ENCODE data around the gene MEP1A.
"Not testable (repeated sequence)": the region's sequence is repeated elsewhere in the genome, so short reads cannot be mapped to it uniquely, and the experiment has no call there.

MEP1A gene

DNA sequence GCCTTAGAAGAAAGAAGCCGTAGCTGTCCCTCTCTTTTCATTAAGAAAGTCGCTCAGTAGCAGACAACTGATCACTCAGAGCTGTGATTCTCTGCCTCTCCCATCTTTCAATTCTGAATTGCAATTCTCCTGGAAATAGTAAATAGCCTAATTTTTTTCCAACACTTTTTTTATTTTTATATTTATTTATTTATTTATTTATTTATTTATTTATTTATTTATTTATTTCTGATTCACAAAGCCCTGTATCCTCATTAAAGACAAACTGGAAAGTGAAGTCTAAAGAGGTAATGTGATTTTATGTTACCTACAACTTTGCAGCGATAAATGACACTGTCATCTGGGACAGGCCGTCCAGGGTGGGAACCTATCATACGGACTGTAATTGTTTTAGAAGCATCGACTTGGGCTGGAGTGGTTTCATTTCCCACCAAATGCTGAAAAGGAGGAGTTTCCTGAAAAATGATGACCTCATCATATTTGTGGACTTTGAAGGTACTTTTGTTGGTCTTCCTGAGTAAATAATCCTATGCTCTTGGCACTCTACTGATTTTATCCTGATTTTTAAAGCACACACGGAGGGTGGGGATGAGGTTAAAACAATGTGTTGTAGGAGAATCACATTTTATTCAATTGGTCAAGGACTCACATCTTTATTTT lies 41.2 kb downstream of the MEP1A start:
- not testable (repeated sequence) for DNase-seq (ENCODE audit: low read depth, low spot score)

DNA sequence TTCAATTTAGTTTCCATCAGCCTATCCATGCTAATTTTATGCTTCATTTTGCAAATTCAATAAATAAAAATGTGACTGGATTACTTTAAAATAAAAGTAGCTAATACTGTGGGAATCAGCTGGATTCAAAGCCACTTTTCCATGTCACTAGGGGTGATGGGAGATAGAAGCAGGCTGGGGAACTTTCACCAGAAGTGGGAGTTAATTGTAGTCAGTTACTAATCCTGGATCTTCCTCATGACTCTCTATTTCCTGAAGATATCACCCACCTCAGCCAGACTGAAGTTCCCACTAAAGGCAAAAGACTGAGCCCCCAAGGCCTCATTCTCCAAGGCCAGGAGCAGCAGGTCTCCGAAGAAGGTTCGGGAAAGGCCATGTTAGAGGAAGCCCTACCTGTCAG lies 41.8 kb downstream of the MEP1A start:
- not testable (repeated sequence) for DNase-seq (ENCODE audit: low read depth, low spot score)

DNA sequence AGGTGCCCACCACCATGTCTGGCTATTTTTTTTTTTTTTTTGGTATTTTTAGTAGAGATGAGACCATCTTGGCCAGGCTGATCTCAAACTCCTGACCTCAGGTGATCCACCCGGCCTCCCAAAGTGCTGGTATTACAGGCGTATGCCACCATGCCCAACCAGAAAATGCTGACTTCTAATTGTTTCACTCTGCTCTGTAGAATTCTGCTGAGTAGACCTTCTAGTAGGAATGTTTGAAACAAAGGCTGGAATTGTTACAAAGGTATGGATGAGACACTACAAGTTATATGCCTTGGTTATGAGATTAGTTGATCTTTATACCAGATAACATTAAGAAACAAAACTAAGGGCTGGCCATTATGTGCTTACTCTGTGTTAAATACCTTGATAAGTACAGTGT lies 44.8 kb downstream of the MEP1A start:
- DNase-seq (ENCODE audit: low read depth, low spot score), result no peak

DNA sequence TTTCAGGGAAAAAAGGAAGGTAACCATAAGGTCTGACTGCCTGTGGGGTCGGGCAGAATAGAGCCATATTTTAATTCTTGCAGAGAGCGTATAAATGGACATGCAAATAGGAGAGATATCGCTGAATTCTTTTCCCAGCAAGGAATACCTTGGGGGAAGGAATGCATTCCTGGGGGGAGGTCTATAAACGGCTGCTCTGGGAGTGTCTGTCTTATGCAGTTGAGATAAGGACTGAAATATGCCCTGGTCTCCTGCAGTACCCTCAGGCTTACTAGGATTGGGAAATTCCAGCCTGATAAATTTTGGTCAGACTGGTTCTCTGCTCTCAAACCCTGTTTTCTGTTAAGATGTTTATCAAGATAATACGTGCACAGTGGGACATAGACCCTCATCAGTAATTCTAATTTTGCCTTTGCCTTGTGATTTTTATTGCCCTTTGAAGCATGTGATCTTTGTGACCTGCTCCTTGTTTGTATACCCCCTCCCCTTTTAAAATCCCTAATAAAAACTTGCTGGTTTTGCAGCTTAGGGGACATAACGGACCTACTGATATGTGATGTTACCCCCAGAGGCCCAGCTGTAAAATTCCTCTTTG lies 49.2 kb downstream of the MEP1A start:
- not testable (repeated sequence) for DNase-seq (ENCODE audit: low read depth, low spot score)

DNA sequence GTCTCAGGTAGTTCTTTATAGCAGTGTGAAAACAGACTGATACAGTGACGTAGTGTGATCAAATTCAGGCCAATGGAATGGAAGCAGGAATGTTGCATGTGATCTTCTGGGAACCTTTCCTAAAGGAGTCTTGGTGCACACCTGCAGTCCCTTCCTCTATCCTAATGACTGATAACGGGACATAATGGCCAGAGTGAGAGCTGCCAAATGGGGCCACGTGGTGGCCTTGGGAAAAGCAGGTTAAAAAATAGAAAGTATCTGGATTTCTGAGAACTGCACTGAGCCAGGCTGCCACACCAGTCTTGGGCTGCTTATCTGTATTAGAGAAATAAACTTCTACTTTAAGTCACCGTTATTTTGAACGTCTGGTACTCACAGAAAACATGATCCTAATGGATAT lies 51.9 kb downstream of the MEP1A start:
- no peak for DNase-seq (ENCODE audit: low read depth, low spot score)

DNA sequence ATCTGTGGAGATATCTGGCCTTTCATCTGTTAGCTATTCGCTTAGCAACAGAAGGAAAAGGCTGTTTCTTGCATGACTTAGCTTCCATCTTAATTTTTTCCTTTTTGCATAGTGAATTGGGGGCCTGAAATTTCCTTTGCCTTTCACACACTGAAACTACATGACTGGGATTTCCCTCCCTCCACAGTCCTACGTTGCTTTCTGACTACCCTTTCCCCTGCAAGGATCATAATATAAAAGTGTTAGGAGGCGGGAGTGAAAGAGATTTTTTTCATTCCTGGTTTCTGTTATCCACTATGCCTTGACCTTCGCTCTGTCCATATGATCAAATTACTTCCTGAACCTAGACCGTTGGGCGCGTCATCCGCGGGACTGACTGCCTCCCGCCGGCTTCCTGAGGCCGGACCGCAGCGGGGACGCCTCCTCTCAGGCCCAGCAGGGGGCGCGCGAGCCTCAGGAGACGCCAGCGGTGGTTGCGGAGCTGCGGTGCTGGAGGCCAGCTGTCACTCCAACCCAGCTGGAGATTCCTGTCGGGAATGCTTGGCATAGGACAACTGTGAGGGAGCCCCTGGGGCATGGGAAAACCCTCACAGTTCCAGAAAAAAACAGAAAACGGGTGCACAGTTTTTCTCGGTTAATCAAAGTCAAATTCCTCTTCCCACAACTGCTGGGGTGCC lies 55.6 kb downstream of the MEP1A start:
- peak; percentile 92 for DNase-seq (ENCODE audit: low read depth, low spot score)

DNA sequence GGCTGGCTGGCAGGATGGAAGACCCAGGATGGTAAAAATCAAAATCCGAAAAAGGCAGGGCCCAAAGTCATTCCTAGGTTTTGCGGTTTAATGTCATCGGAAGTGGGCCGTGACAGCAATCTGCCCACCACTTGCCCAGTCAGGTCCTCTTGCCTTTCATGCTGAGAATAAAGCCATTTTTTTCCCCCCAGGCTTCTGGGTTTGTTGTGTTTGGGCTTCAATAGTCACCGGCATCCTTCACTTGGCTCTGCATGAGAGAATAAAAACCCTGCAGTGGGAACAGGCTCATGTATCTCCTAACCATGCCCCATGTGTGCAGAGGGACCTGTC lies 56.1 kb downstream of the MEP1A start:
- DNase-seq (ENCODE audit: low read depth, low spot score), result no peak

DNA sequence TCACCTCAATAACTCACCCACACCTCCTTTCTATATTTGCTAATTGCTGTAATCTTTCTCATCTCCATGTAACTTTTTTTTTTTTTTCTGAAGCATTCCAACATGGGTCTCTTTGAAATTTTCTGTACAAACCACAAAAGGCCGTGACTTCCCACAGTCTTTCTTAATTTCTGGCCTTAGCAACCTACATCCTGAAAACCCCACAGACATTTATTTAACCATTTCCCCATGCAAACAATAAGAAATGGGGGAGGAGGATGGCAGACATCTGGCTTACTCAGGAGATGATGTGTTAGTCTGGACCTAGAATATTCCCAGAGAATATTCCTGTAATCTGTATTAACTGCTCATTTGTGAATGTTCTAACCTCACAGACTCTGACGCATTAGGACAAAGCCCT lies 57.6 kb downstream of the MEP1A start:
- peak; percentile 2 for DNase-seq (ENCODE audit: low read depth, low spot score)

DNA sequence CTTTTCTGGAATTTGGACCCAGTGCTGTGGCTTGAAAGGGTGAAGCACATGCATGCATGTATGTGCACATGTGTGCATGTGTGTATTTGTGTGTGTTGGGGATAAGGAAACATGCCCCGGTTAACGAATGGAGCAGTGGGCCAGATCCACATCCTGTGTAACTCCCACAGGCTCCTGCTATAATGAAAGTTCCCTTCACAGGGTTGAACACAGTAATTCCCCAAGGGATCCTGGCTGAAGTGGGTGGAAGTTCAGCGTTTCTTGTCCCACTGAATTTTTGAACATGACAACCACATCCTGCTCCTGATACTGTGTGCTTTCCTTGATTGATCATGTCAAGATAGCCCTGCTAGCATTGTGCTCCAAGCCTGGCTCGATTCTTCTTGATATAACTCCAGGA lies 58.4 kb downstream of the MEP1A start:
- DNase-seq (ENCODE audit: low read depth, low spot score), result not testable (repeated sequence)

DNA sequence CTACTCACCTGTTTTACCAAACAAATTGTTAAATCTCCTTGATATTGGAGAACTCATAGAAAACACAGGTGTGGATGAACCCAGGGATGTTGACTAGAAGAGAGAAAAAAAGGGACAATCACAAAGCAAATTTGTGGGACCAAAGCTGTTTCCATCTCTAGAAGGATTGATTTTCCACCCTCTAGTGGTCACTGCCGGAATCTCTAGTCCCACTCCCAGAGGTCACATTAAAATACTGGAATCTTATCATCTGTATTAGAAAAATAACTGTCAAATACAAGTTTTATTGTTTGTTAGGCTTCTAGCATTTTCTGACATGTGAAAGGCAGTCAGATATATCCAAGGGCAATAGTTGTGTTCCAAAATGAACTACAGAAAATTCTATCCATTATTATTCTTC lies 62.8 kb downstream of the MEP1A start:
- peak; percentile 38 for DNase-seq (ENCODE audit: low read depth, low spot score)

DNA sequence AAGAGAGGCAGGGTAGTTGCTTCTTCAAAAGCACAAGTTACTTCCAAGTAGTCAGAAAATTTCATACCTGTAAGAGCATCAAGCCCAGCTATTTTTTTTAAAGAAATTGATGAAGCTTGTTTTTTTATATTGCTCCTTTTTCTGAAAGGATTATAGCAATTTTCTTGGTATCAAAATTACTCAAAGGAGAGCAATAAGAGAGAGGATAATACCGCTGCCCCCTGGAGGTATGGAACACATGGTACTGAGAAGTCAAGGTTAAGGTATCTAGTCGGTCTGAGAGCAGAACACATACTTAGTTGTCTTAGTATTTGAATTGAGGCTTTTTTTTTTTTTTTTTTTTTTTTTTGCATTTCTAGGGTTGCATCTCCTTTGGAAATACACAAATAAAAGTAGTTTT lies 69.2 kb downstream of the MEP1A start:
- no peak for DNase-seq (ENCODE audit: low read depth, low spot score)

DNA sequence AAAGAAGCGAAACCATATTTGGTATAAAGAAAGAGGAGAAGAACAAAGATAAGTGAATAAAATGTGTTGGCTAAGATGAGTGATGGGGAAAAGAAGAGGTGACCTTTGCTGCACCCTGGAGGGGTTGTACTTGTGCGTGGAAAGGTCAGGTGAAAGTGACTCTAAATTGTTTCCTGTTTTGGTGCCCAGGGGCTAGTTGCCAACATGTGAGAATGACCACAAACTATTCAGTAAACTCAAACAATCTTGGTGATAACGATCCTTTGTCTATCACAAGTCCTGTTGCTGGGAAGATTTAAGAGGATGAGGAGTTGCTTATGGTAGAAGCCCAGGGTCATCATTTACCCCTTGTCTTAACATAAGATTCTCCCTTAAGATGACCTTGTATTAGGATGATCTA lies 70.6 kb downstream of the MEP1A start:
- no peak for DNase-seq (ENCODE audit: low read depth, low spot score)

DNA sequence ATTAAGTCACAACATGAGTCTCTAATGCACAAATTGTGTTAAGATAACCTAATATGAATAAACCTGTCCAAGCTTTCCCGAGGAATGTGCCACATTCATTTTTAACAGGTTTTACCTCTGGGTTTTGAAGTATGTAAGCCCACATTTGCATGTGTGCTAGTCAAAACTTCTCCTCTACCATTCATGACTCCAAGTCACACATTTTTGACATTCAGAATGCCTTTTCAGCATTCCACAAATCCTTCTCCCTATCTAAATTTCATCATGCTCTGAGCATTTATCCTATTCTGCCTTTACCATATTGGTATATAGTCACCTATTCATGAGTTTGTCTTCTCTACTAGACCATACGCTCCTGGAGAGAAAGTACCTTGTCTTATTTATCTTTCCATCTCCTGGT lies 72.0 kb downstream of the MEP1A start:
- no peak for DNase-seq (ENCODE audit: low read depth, low spot score)

DNA sequence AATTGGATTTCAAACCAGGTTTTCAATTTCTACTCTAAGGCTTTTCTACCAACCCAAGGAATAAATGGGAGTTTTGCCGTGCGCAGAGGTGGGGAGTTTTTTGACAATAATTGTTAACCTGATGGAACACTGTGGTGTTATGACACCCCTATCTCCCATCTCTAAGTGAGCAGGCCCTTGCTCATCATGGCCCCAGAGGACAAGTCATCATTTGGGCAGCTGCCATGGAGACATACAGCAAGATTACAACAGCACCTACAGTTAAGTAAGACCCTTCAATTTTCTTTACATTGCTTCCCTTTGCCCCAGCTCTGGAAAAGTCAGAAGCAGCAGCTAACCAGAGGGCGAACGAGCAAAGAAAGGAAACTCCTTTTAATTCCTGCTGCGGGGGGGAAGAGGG lies 74.2 kb downstream of the MEP1A start:
- no peak for DNase-seq (ENCODE audit: low read depth, low spot score)

DNA sequence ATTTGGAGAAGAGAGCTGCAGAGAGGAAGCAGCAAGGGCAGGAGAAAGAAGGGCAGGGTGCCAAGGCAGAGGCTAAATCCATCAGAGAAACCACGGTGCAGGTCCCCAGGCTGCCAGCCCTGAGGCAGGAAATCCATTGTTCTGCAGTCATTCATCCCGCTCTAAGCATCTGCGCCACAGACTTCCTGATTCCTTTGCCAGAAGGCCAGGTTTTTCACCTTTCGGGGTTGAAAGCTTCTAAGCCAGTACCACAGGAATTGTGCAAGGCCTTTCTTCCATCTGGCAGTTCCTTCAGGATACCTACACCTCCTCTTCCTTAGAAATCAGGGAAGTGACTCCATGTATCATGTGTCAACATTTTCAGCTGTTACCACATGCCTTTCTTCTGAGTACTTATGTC lies 82.9 kb downstream of the MEP1A start:
- peak; percentile 76 for DNase-seq (ENCODE audit: low read depth, low spot score)

DNA sequence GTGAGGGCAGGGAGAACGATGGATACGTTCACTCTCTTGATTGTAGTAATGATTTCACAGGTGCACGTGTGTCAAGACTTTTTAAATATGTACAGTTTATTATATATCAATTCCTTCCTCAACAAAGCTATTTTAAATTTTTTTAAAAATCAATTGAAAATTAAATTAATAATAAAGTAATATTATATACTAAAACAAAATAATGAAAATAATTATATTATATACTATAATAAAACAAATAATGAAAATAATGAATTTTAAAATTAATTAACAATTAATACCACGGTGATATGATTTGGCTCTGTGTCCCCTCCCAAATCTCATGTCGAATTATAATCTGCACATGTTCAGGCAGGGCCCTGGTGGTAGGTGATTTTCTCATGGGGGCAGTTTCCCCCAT lies 85.8 kb downstream of the MEP1A start:
- no peak for DNase-seq (ENCODE audit: low read depth, low spot score)

DNA sequence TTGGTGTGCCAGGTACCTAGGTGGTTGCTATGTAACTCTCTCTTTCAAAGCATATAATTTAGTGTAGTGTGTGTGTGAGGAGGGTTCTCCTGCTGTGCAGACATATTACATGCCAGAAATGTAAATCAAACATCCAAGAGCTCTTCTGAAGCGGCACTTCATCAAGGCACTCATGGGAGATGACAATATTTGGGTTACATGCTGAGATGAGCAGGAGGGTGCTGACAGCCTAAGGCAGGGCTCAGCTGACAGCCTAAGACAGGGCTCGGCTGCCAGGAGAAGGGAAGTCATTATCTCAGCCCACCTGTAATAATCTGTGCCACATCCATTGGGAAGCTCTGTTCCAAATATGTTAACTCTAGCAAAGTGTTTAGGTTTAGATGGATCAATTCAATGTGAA lies 89.5 kb downstream of the MEP1A start:
- DNase-seq (ENCODE audit: low read depth, low spot score), result no peak

DNA sequence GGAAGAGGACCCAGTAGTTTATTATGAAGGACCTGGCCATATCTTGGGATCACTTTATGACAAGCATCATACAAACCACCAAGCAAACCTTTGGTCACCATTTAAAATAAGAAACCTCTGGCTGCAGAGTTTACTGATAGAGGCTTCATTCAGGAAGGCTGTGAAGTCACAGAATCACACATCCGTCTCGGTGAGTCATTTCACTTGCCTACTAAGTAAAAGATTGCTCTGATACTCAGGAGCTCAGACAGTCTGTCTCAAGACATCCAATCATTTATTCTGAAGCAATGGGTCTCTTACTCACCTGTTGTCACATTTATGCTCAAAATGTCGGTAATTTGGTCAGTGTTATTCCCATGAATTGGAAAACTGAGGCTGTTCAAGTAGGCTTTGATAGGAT lies 94.8 kb downstream of the MEP1A start:
- no peak for DNase-seq (ENCODE audit: low read depth, low spot score)

DNA sequence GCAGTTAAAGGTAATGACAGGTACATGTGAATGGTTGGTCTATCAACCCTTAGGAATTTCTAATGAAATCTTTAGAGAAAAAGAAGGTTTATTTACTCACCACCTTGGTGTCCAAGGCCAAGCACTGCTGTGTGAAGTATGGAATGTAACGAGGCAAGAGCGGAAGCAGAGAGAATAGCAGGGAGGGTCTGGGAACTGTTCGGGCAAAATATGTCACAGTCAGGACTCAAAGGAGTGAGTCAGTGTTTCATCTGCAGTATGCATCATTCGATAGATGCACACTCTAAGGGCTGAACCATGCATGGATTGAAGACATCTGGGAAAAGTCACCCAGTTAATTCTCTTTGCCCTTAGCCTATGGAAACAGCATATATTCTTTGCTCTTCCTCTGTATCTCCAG lies 95.4 kb downstream of the MEP1A start:
- DNase-seq (ENCODE audit: low read depth, low spot score), result no peak
